HG03045 (cell line): ENCODE results near the gene PDE4D.
"Not testable (repeated sequence)": the region's sequence is repeated elsewhere in the genome, so short reads cannot be mapped to it uniquely, and the experiment has no call there.

Experiments
- ATAC-seq: cut with Tn5 transposase; IDR thresholded peaks from one replicate; pipeline ENCODE4 v1.9.1; 2021; ENCODE audit warnings: mild to moderate bottlenecking, moderate library complexity; ENCODE audit not compliant: unreplicated experiment

The PDE4D gene

DNA sequence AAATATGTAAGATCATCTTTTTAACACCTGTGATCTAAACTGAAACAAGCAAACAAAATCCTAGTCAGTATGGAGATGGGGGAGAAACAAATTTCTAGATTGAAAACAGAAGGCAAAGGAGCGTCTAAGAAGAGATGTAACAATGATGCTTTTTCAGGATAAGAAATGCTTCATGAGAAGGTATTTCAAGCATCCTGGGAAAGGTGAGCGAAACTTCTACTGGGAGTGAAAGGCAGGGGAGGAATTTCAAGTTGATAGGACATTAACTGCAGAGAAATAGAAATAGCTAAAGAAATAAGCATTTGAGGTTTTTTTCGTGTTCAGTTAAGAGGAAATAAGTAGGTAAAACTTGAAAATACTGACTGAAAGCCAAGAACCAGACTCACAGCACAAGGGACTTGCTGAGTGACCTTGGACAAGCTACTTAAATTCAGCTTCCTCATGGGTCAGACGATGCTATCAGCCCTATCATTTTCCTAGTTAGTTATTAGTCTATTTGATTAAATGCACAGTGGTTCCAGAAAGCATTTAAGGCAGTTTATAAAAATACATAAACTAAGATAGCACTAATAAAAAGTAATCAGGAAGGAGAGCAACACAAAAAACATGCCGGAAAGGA is 406.3 kb downstream of the PDE4D start:
- ATAC-seq, result no peak

DNA sequence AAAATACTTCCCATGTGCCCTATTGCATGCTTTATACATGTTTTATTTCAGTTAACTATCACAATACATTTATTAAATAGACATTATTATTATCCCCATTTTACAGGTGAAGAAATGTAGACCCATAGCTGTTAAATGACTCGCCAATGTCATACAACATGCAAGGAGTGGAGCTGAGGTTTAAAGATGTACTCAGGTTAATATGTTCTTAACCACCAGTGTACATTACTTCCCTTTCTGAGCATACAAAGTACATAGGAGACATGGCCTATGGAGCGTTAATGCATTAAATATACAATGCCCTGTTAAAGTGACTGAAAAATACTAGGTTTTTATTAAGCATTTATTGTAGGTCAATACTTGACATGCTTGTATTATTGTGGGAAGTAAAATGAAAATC is 407.0 kb downstream of the PDE4D start:
- no peak for ATAC-seq

DNA sequence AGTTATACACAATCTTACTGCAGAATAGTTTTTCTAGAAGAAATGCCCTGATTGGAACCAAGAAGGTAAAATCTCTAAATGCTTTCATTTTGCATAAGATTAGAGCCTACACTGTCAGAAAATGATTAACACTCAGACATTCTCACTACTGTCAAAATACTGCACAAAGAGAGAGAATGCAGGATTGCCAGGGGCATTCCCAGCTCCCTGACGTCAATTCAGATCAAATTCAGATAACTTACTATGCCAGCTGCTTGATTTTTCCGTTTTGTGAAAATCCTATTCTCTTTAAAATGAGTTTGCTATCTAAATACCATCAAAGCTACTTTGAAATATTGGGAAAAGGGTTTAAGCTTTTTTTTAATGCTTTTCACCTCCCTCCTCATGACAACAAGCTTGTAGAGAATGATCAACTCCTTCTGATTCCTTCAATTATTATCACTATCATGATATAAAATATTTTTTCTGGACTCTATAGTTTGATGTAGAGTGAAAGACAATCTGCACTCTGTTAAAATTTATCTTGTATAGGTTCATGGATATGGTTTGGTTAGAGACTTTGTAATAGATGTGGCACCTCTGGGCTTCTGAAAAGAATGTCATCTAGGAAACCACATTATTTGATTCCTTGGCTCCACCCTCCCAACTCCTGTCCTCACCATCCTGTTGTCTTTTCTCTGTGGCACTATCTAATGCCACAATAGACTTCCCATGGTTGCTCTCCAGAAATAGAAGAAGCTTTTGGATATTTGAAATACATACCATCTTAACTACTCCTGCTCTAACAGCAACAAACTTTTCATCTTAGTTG is 407.7 kb downstream of the PDE4D start:
- no peak for ATAC-seq

DNA sequence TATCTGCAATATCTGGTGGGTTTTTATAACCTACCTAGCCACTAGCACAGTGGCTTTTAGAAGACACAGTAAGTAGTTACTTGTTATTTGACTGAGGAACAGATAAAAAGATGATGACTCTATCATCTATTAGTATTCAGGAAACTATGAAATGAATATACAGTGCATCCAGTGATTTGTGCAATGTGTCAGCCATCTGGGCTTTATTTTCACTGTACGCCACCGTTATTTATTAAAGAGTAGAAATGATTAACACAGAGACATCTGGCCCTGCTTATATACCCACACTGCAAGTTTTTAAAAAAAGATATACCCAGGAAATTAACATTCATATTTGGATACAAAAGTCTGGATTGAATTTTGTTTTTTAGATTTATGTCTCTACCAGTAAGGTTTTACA is 408.4 kb downstream of the PDE4D start:
- no peak for ATAC-seq

DNA sequence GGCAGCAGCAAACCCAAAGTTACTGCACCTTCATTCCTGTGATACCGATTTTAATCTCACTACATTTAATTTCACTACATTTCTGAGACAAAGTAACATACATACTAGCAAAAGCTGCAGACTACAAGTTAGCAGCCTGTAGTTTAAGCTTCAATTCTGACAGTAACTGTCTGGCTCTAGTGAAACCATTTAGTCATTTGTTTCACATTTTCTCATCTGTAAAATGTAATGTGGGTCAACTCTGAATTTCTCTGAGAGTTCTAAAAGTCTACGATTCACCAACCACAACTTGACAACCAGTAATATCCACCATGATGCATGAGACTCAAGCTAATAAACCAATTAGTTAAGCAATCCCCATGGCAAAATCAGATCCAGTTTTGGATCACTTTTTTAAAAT is 408.9 kb downstream of the PDE4D start:
- no peak for ATAC-seq

DNA sequence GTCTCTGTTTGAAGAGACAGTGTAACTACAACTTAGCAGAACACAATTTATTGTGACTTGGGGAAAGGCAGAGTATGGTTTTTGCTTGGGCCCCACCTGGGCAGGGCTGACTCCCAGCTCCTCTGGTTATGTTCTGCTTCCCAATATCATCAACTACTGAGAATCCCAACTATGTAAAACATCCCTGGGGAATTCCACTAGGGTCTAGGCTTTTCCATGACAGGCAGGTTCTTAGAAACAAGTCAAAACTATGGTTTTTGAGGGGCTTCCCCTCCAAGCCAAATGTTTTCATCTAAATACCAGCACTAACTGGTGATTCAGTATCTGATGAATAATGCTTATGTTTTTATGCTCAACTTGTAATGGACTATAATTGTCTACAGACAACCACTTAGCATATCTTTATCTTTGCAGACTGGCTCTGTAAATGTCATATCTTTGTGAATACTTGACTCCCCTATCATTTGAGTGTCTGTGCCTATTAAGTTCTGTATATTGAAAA is 409.5 kb downstream of the PDE4D start:
- ATAC-seq, result no peak

DNA sequence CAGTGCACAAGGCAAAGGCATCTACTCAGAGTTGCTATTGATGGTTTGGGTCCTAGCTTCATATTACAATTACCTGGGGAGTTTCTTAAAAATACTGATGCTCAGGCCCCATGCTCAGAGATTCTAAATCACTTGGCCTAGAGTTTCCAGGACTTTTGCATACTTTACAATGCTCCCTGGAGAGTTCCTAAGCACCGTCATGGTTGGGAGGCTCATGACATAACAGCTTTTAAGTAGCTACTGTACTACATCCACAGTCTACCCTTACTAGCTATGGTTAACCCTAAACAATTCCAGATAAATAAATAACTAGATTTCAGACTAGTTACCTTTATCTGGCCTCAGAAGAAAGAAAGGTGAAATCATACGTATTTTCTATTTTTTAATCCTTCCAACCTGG is 414.4 kb downstream of the PDE4D start:
- no peak for ATAC-seq

DNA sequence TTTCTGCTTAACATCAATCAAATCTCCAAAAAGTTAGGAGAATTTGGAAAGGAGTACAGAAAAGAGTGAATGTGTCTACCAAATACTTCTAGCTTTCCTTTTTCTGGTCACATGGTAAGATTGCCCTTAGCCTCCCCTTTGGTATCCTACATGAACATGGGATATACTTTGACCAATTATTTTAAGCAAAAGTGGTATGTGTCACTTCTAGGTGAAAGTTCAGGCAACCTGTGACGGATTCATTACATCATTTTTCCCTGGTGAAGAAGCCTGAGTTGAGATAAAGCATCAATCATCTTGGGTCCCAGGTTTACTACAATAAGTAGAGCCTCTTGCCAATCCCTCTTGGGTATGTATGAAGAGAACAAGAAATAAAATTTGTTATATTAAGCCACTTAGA is 419.2 kb downstream of the PDE4D start:
- no peak for ATAC-seq

DNA sequence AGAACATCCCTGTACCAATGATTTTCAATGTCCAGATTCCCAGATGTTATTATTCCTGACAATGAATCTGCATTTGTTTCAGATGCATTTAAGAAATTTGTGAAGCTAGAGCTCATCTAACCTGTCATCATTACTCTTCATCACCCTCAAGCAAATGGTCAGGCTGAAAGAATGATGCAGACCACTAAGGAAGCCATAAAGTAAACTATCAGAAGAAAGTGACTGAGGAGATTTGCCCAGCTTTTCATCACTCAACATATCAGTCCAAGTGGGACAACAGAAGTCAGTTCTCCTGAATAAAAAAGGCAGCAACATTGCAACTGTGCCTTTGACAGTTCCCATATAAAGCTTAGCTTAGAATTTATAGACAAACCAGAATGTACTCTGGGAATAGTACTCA is 419.9 kb downstream of the PDE4D start:
- ATAC-seq, result no peak

DNA sequence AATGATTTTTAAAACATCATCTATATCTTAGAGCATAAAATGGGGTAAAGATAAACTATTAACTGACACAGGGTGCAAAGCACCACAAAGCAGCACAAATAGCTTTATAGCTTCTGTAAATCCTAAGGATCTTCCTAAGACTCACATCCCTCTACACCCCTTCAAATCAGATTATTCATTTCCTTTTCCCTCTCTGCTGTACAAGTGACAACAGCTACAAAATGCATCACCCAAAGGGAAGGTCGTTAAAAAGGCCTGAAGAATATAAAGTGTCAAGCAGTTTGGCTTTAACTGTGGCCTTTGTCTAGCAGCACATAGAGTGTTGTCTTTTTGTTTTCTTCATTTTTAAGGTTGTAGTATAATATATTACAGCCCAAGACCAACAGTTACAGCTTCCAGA is 422.1 kb downstream of the PDE4D start:
- no peak for ATAC-seq

DNA sequence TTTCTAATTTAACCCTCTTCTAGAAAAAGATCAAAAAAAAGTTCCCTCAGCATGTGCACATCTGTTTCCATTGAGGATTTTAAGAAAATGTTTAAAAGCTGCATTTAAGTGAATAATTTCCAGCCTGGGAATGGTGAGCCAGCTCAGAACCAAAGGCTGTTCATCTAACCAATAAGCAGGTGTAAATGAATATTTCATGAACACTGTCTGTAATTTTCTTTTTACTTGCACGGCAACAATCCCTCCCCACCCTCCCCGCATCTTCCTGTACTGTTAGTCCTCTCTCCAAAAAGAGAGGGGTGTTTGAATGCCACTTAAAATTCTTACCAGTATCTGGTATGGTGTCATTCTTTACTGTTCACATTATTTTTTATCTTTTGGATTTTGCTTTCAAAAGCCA is 425.6 kb downstream of the PDE4D start:
- ATAC-seq, result no peak

DNA sequence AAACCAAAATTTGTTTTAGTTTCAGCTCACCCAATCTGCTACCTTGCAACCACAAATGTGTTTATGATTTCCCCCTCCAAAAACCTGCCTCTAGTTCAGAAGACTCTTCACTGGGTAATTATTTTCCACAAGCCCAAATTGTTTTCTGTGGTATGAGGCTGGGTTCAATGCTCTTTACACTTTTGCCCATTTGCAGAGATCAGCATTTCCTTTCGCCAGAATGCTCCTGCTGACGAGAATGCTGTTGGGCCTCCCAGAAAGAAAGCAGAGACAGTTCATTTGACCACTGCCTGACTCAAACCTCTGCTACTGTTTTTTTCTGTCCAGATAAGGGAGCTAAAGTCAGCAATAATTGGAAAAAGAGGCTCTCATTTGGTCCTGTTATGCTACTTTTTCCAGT is 427.3 kb downstream of the PDE4D start:
- ATAC-seq, result no peak

DNA sequence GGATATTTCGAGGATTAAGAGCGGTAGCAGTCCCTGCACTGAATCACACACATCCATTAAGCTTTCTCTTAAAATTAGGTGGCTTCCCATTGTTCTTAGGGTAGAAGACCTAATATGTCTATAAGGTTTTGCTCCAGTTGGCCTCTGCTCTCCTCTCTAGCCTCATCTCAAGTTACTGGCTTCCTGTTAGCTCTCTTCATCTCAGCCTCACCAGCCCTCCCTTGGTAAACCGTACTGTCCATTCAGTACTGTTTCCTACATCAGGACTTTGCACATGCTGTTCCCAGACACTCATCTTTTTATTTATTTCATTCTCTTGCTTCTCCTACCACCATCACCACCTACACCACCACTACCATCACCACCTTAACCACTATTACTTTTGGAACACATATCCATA is 428.6 kb downstream of the PDE4D start:
- ATAC-seq, result no peak

DNA sequence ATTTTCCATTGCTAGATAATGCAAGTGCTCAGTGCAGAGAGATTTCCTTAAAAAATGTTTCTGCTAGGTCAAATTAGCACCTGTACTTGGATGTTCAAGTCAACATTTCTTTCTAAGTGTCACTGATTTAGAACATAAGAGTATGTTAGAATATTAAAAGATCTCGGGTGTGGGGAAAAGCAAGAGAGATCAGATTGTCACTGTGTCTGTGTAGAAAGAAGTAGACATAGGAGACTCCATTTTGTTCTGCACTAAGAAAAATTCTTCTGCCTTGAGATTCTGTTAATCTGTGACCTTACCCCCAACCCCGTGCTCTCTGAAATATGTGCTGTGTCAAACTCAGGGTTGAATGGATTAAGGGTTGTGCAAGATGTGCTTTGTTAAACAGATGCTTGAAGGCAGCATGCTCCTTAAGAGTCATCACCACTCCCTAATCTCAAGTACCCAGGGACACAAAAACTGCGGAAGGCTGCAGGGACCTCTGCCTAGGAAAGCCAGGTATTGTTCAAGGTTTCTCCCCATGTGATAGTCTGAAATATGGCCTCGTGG is 429.8 kb downstream of the PDE4D start:
- not testable (repeated sequence) for ATAC-seq

DNA sequence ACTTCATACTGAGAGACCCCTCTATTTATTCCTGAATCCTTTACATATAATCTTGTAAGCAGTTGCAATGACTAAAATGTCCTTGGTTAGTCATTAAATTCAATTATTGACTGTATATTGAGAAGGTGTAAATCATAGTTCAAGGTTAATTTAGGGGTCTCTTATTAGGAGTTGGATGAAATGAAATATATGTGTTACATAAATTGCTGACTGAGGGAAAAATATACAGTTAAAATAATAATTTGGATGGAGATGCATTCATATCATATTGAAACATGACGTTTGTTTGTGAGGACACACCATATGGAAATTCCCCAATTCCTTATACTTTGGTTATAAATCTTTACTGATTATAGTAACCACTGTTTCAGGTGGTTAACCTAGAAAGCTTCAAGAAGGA is 430.6 kb downstream of the PDE4D start:
- no peak for ATAC-seq

DNA sequence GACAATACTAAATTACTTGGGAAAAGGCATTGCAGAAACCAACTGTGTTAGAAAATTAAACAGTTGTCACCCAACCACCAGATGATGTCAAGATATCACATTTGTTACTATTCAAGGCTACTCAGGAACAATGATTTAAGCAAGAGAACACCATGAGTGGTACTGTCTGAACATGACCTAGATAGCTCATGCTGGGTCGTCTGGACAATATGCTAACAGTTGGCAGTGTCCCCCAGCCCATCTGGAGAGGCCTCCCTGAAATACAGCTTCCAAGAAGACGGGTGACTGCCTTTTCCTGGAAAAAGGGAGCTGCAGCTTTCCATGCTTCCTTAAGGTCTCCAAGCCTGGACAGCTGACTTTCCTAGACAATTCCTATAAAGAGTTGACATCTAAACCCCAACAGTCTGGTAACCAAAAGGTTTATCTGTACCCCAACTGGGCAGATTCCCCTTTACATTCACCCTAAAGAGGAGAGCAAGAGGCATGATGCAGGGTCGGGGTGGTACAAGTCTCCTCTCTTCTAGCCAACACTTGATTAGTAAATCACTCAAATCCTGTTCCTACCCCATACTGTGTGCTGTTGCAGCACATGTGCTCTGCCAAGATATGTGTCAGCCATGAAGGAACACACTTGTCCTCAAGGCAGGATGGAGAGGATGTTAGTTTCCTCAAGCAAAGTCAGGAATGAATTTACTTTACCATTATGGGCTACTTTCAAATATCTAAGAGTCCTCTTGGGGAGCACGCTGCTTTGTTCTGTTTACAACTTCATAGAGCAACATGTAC is 433.0 kb downstream of the PDE4D start:
- no peak for ATAC-seq

DNA sequence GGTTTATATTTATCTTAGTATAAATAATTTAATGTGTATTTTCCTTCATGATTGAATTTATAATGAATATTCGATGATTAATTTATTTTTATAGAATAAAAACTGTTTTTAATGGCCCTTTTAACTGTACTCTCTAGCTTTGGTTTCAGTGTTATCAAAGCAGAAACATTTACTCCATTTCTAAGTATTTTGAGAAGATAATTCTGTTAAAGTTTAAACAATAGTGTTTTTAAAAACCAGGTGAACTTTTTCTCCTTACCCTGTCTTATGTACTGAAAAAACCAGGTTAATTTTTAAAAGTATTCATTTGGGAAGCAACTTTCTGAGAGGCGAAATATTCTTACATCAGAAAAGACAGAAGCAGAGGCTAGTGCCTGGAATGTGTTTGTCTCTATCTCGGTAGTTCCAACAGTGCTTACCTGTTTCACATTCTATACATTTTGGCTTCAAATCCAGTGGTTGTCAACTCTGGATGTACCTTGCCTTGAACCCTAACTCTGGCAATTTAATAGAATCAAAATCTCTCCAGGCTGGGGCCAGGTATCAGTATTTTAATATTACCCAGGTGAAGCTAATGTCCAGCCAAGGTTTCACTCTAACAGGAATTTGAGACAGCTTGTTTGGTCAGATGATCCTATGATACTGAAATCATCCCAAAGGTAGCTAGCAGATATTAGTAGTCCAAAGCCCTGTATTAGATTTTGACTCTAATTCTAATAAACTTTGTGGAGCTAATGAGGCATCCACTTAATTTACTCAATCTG is 434.4 kb downstream of the PDE4D start:
- ATAC-seq, result no peak

DNA sequence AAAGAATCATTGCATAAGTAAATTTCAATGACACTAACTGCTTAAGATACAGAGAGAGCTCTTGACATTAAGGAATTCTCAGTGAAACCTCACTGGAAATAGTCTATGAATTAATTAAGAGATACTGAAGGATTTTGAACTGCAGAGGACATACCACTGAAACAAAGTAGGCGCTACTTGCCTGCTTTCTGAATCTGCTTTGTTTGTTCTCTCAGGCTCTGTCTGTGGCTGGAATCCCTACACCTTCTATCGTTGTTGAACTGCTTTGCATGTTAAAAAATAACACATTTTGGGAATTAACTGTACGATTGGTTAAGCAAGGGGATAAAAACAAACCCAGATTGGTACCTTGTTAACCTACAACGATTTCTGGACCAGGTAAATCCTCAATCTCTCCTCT is 435.2 kb downstream of the PDE4D start:
- ATAC-seq, result no peak

DNA sequence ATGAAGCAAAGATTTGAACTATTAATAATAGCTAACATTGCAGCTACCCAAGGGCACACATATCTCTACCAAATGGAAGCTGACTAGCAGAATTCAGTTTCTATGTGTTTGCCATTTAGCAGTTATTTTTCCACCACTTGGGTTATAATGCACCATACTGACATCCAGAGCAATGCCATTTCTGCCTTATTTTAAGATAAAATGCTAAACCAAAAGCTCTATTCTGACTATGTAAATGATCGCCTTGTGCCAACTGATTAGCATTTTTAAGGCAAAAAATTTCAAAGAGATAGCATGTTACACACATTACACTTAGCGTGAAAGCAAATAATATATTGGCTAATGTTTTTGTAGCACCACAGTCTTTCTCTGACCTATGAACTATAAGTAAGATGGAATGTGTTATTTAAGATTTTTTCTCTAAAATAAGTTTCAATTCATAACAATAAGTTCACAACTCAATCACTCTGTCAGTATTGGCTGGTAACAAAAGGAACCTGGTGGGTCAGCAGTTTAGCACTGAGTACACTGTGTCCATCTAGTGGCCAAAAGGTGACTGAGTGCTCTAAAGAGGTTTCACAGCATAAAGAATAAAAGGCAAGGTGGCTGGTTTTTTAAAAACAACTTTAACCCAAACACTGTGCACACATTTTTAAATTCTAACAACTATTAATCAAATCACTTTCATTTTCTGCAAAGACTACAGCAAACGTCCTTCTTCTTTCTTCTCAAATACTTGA is 443.5 kb downstream of the PDE4D start:
- ATAC-seq, result no peak

DNA sequence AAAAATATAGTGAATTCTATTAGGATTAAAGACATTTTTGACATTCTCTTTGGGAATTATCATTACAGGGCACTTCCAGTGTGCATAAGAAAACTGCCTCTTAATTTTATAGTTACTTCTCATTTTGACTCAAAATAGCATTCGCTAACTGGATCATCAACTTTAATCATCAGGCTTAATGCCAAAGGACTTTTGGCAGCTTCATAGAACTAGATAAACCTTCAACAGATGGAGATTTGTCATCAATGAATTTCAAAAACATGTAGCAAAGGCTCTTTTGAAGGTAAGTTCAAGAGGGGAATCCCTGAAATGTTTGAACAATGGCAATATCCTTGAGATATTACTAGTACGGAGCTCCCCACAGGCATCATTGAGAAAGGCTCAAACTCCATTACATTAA is 447.2 kb downstream of the PDE4D start:
- ATAC-seq, result no peak
